Stomach (tissue), 9 donors: ENCODE data around the gene GPRC5C. TPM values are rescaled to one million over a fixed set of nuclear protein-coding genes. Genes with fewer than 3 reads are reported as not detected.
A peak's percentile ranks its signal among the peaks of the same experiment; 100 is the strongest.

Experiments
- DNase-seq, 2 donors: peaks; one replicate each; pipeline versions ENCODE4 v3.0.0 to v3.0.0-alpha.2; 2013 to 2019
- H3K27ac ChIP-seq, 5 donors: fragments of 200-600 bp in 4 of 5; sonication (generic) in 4 of 5; one replicate each; pipeline ENCODE4 v1.5.1; 2013 to 2019; ENCODE audit warnings: mild to moderate bottlenecking in 1 of 5, moderate library complexity in 1 of 5
- H3K27me3 ChIP-seq, 3 donors: fragments of 200-600 bp; sonication (generic); one replicate each; pipeline ENCODE4 v1.5.1; 2017 to 2019; ENCODE audit warnings: mixed run types in 1 of 3
- H3K36me3 ChIP-seq, 4 donors: fragments of 200-600 bp; sonication (generic); 1 replicate in 3 of 4; 2 replicates in 1 of 4; pipeline ENCODE4 v1.5.1; 2016 to 2019
- H3K4me1 ChIP-seq, 4 donors: fragments of 200-600 bp; sonication (generic); one replicate each; pipeline ENCODE4 v1.5.1; 2016 to 2019
- H3K4me3 ChIP-seq, 4 donors: fragments of 200-600 bp; sonication (generic) in 3 of 4; one replicate each; pipeline ENCODE4 v1.5.1; 2016 to 2019; ENCODE audit warnings: mild to moderate bottlenecking in 1 of 4
- H3K9me3 ChIP-seq, 4 donors: fragments of 200-600 bp; sonication (generic); one replicate each; pipeline ENCODE4 v1.5.1; 2016 to 2019
- EP300 ChIP-seq: sonication (generic); formaldehyde crosslinking; IDR thresholded peaks from one replicate; pipeline ENCODE4 v1.6.1; 2017; ENCODE audit warnings: antibody characterized with exemption
- POLR2A ChIP-seq, 4 donors: fragments of 450-650 bp; IDR thresholded peaks; one replicate each; pipeline ENCODE4 v1.6.1; 2016; ENCODE audit warnings: antibody characterized with exemption in 4 of 4, control low read depth in 2 of 4, mild to moderate bottlenecking in 1 of 4, moderate library complexity in 1 of 4
- POLR2AphosphoS5 ChIP-seq, 3 donors: sonication (generic); formaldehyde crosslinking; IDR thresholded peaks; one replicate each; pipeline ENCODE4 v1.6.1; 2016; ENCODE audit warnings: antibody characterized with exemption in 3 of 3
- WGBS, 5 donors: extraction: QIAGEN DNeasy Blood & Tissue Kit in 3 of 5; methylation state at CpG; one replicate each; pipeline versions ENCODE4 v1.1.5 to v1.1.7; 2013 to 2018; 5-methylcytosine and 5-hydroxymethylcytosine counted together
- intact Hi-C: fragments of 100-400 bp; cut with DNase I; formaldehyde crosslinking; loops from one replicate; pipeline ENCODE4 v1.15.1; 2023; ENCODE audit warnings: low total_unique reads
- polyA plus RNA-seq, 3 donors: library from polyadenylated mRNA; stranded (reverse); fragments of 200-250 nt; gene quantifications; one replicate each; pipeline ENCODE4 v1.2.3, GENCODE V29; 2013
- total RNA-seq, 5 donors: library from RNA; depleted of rRNA; stranded (reverse); fragments of >200 nt; gene quantifications; one replicate each; pipeline versions ENCODE4 v1.1.0 to v1.2.3, GENCODE V29; 2014 to 2016
- TF ChIP-seq, protein P1 (sequence below), 7 experiments: fragments of 450-650 bp in 4 of 7; fragments of 200-600 bp in 3 of 7; sonication (generic) in 3 of 7; IDR thresholded peaks; one replicate each; pipeline ENCODE4 v1.5.1; 2016 to 2019; ENCODE audit warnings: antibody characterized with exemption in 7 of 7, control low read depth in 2 of 7, mild to moderate bottlenecking in 1 of 7
- donor health status: healthy with polysubstance abuse.
- donor health status: Bipolar disorder and iron deficiency.
- donor health status: healthy.

GPRC5C gene
- total and polyA plus RNA-seq, 8 donors, result 66.5 to 321 (median 129) TPM

DNA sequence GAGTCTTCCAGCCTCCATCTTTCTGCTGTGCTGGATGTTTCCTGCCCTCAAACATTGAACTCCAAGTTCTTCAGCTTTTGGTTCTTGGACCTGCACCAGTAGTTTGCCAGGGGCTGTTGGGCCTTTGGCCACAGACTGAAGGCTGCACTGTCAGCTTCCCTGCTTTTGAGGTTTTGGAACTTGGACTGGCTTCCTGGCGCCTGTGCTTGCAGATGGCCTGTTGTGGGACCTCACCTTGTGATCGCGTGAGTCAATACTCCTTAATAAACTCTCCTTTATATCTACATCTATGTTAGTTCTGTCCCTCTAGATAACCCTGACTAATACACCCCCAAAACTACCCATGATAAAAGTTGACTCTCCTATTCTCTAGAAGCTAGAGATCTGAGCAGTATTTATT is 26.9 kb downstream of the GPRC5C start:
- TF ChIP-seq, protein P1, sequence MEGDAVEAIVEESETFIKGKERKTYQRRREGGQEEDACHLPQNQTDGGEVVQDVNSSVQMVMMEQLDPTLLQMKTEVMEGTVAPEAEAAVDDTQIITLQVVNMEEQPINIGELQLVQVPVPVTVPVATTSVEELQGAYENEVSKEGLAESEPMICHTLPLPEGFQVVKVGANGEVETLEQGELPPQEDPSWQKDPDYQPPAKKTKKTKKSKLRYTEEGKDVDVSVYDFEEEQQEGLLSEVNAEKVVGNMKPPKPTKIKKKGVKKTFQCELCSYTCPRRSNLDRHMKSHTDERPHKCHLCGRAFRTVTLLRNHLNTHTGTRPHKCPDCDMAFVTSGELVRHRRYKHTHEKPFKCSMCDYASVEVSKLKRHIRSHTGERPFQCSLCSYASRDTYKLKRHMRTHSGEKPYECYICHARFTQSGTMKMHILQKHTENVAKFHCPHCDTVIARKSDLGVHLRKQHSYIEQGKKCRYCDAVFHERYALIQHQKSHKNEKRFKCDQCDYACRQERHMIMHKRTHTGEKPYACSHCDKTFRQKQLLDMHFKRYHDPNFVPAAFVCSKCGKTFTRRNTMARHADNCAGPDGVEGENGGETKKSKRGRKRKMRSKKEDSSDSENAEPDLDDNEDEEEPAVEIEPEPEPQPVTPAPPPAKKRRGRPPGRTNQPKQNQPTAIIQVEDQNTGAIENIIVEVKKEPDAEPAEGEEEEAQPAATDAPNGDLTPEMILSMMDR (IDR thresholded peaks at IDR 0.05), result no peak
- TF ChIP-seq POLR2AphosphoS5 (IDR thresholded peaks at IDR 0.05) (no peak), EP300 (no peak), POLR2A (IDR thresholded peaks at IDR 0.05) (no peak)
- 24 to 54% (median 42%) methylated on average over 3 of the region's 3 CpGs for WGBS, 5 donors
- intact Hi-C loops, result no loop called here

DNA sequence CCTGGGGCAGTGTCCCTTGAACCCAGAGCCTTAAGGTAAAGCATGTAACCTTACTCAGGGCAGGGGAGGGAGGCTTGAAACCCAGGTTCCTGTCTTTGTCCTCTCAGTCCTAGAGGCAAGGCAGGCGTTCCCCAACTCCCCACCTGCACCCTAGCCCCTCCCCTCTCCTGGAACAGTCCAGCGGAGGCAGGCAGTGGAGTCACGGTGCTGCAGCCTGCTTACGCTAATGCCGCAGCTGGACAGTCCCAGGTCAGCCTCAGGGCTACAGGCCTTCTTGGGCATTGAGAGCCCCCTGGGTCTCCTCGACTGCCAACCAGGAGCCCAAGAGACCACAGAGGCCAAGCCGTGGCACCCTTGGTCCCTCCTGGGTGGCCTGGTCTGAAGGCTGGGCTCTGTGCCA is 27.7 kb downstream of the GPRC5C start:
- Histone ChIP-seq H3K4me1 (peaks cover 17 to 48% (median 20%) of the 10 kb centered on the region in 4 donors), H3K4me3 (no peak overlapping the region), H3K27ac (no peak overlapping the region), H3K27me3 (no peaks in the 10 kb centered on the region), H3K9me3 (no peaks in the 10 kb centered on the region), H3K36me3 (no peaks in the 10 kb centered on the region)
- 74 to 87% (median 81%) methylated on average over 7 of the region's 7 CpGs for WGBS, 5 donors
- no peak for DNase-seq
- intact Hi-C loops, result no loop called here
- TF ChIP-seq POLR2A (IDR thresholded peaks at IDR 0.05) (no peak), EP300 (no peak), POLR2AphosphoS5 (IDR thresholded peaks at IDR 0.05) (no peak)
- TF ChIP-seq, protein P1 (IDR thresholded peaks at IDR 0.05), result no peak

More for the DNA sequence above, 26.9 kb downstream of the GPRC5C start:
- Histone ChIP-seq H3K4me1 (peaks cover 24 to 47% (median 26%) of the 10 kb centered on the region in 4 donors), H3K4me3 (no peak overlapping the region), H3K27me3 (no peaks in the 10 kb centered on the region), H3K9me3 (no peaks in the 10 kb centered on the region), H3K27ac (no peak overlapping the region), H3K36me3 (no peaks in the 10 kb centered on the region)
- no peak for DNase-seq

DNA sequence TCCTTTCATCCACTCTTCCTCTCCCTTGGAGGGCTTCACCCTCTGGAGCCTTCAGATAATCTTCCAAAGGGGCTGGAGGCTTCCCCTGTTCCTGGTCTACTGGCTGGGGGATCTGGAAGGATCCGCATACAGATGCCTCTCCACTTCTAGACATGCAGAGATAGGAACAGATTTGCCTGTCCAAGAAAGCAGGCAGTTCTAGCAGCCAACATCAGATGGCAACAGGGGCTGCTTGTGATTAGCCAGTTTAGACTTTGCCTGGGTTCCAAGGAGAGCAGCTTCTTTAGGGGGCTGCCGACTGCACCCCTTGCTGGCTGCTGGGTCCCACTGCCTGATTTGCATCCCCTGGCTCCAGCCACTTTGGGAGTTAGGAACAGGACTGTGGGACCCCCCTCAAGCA is 28.4 kb downstream of the GPRC5C start:
- H3K27me3 ChIP-seq, result no peaks in the 10 kb centered on the region
- no peak for DNase-seq
- no peak overlapping the region for H3K4me3 ChIP-seq
- no peak for TF ChIP-seq POLR2AphosphoS5 (IDR thresholded peaks at IDR 0.05)
- H3K9me3 ChIP-seq, result no peaks in the 10 kb centered on the region
- peaks cover 10 to 45% (median 14%) of the 10 kb centered on the region in 4 donors for H3K4me1 ChIP-seq
- WGBS, 5 donors, result 83 to 100% (median 86%) methylated on average over 1 to 2 of the region's 2 CpGs
- intact Hi-C loops, result no loop called here
- H3K27ac ChIP-seq, result no peak overlapping the region
- H3K36me3 ChIP-seq, result no peaks in the 10 kb centered on the region

DNA sequence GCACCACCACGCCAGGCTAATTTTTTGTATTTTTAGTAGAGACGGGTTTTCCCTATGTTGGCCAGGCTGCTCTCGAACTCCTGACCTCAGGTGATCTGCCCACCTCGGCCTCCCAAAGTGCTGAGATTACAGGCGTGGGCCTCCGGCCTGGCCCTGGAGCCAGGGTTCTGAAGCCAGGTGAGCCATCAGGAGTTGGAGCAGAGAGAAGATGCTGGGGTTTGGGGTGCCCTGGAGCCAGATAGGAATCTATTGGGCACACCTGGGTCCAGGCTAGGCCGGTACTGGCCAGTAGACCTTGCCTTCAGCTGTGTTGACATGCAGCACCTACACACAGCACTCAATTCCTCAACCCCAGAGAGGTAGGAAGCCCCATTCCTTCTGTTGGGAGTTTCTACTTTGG is 29.1 kb downstream of the GPRC5C start:
- no peak for TF ChIP-seq POLR2A (IDR thresholded peaks at IDR 0.05)
- no peak for TF ChIP-seq POLR2AphosphoS5 (IDR thresholded peaks at IDR 0.05)
- TF ChIP-seq, protein P1 (IDR thresholded peaks at IDR 0.05), result no peak
- TF ChIP-seq EP300, result no peak
- Histone ChIP-seq H3K4me3 (no peak overlapping the region), H3K4me1 (peaks cover 8 to 46% (median 11%) of the 10 kb centered on the region in 4 donors), H3K27ac (no peak overlapping the region), H3K9me3 (no peaks in the 10 kb centered on the region), H3K27me3 (peaks cover 0 to 2% (median under 1%) of the 10 kb centered on the region in 3 donors), H3K36me3 (no peaks in the 10 kb centered on the region)
- DNase-seq, result no peak
- intact Hi-C loops, result no loop called here
- WGBS, 5 donors, result 94 to 97% (median 95%) methylated on average over 7 of the region's 7 CpGs

DNA sequence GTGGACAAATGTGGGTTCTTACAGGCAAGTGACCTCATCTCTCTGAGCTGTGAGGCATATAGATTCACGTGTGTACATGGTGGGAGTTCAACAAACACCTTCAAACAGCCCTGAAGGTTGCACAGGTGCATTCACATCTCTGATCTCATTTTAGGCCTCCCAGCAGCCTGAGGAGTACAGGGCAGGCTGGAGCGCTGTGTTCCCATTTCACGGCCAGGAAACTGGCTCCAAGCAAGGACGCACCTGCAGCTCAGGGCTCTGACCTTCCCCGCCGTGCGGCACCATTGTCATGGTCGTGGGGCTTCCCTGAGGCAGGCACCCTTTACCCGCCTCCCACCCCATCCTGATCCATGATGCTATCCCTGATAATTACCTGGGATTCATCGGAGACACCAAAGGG is 29.7 kb downstream of the GPRC5C start:
- DNase-seq, result no peak
- Histone ChIP-seq H3K9me3 (no peaks in the 10 kb centered on the region), H3K36me3 (no peaks in the 10 kb centered on the region), H3K4me1 (peaks cover 8 to 52% (median 17%) of the 10 kb centered on the region in 4 donors), H3K27ac (peak overlapping the region in 1 of 5 donors; percentile 81), H3K4me3 (no peak overlapping the region), H3K27me3 (peaks cover 0 to 8% (median 7%) of the 10 kb centered on the region in 3 donors)
- 83 to 95% (median 87%) methylated on average over 10 of the region's 10 CpGs for WGBS, 5 donors
- intact Hi-C loops, result no loop called here
- TF ChIP-seq POLR2AphosphoS5 (IDR thresholded peaks at IDR 0.05) (no peak), POLR2A (IDR thresholded peaks at IDR 0.05) (no peak), EP300 (no peak)
- TF ChIP-seq, protein P1 (IDR thresholded peaks at IDR 0.05), result no peak
